ENCODE measurements around the gene KIF3A. TPM values are rescaled to one million over a fixed set of nuclear protein-coding genes. Genes with fewer than 3 reads are reported as not detected.

KIF3A gene
- total RNA-seq, 3 donors from 2014 or later, result 4.5 to 15.7 (median 11.5) TPM

DNA sequence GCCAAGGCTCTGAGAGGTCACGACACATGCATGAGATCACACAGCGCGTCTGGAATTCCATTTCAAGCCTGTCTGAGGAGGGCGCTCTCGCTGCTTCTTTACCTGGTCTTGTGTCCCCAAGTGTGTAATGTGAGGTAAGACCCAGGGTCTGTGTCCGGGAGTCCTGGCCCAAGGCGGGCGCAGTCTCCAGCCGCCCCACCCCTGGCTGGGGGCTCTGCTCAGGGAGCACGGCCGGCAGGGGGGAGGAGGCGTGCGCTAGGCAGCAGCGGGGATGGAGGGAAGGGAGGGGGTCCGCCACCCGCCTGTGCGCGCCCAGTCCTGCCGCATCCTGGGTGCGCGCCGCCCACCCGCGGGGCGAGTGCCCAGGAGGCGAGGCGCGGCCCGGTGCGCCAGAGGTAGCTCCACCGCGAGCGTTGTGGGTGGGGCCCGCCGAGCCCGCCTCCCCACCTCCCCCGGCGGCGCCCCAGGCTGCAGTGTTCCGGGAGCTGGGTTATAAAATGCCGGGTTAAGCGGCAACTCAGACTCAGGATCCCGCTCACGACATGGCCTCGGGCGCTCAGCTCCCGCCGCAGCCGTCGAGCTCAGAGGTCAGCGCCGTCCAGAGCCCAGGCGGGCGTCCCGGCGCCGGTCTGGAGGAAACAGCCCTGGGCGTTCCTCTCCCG, 9.7 kb upstream of the KIF3A start, which contains the start of gene CCNI2:
CCNI2 (plus strand) TSS at position 473 of the 662 bp plus-strand sequence; CDS start at position 543, 70 bp downstream.
- no peak within 1 kb of the TSS for H3K27ac ChIP-seq
- H3K4me3 ChIP-seq, result peak within 1 kb of the TSS; percentile 18 to 67 (median 58)
- H3K36me3 ChIP-seq, result no peaks in the 10 kb centered on the region
- TF ChIP-seq, protein P1, sequence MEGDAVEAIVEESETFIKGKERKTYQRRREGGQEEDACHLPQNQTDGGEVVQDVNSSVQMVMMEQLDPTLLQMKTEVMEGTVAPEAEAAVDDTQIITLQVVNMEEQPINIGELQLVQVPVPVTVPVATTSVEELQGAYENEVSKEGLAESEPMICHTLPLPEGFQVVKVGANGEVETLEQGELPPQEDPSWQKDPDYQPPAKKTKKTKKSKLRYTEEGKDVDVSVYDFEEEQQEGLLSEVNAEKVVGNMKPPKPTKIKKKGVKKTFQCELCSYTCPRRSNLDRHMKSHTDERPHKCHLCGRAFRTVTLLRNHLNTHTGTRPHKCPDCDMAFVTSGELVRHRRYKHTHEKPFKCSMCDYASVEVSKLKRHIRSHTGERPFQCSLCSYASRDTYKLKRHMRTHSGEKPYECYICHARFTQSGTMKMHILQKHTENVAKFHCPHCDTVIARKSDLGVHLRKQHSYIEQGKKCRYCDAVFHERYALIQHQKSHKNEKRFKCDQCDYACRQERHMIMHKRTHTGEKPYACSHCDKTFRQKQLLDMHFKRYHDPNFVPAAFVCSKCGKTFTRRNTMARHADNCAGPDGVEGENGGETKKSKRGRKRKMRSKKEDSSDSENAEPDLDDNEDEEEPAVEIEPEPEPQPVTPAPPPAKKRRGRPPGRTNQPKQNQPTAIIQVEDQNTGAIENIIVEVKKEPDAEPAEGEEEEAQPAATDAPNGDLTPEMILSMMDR (IDR thresholded peaks at IDR 0.05), result peak in 1 of 3 donors; percentile 43
- TF ChIP-seq POLR2A (IDR thresholded peaks at IDR 0.05), result no peak
- intact Hi-C loops (cut with DNase I; ENCODE audit: low total_unique reads), result no loop called here
- H3K4me1 ChIP-seq, result no peaks in the 10 kb centered on the region
- DNase-seq (ENCODE audit: low spot score in 2 of 2), result peak in 1 of 2 donors; percentile 36
- no peaks in the 10 kb centered on the region for H3K9me3 ChIP-seq
- no peaks in the 10 kb centered on the region for H3K27me3 ChIP-seq

DNA sequence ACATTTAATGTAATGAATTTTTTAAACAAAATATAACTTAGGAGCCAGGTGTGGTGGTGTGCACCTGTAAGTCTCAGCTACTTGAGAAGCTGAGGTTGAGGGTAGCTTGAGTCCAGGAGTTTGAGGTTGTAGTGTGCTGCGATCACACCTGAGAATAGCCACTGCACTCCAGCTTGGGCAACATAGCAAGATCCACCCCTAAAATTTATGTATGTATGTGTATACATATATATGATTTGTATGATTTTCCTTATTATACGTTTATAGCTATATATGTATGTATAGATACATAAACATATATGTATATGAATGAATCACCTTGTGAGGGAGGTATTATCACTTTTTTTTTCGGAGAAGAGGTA, 9.2 kb upstream of the KIF3A start:
- no peaks in the 10 kb centered on the region for H3K27me3 ChIP-seq
- H3K4me1 ChIP-seq, result no peaks in the 10 kb centered on the region
- H3K27ac ChIP-seq, result no peak overlapping the region
- H3K4me3 ChIP-seq, result peak overlapping the region in 2 of 3 donors; percentile 58 to 67
- TF ChIP-seq, protein P1 (IDR thresholded peaks at IDR 0.05), result no peak
- TF ChIP-seq POLR2A (IDR thresholded peaks at IDR 0.05), result no peak
- TF ChIP-seq POLR2AphosphoS5 (IDR thresholded peaks at IDR 0.05), result no peak
- intact Hi-C loops (cut with DNase I; ENCODE audit: low total_unique reads), result no loop called here
- H3K36me3 ChIP-seq, result no peaks in the 10 kb centered on the region
- H3K9me3 ChIP-seq, result no peaks in the 10 kb centered on the region
- DNase-seq (ENCODE audit: low spot score in 2 of 2), result no peak

DNA sequence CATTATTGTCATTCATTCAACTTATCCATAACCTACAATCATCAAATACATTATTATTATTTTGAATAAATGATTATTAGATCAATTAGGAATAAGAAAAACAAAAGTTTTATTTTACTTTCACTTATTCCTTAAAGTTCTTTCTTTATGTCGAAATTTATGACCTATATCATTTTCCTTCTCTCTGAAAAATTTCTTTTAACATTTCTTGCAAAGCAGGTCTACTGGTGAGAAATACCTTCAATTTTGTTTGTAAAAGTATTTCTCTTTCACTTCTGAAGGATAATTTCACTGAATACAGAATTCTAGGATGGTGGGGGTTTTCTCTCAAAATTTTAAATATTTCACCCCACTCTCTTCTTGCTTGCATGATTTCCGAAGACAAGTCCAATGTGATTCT, 7.3 kb upstream of the KIF3A start:
- DNase-seq (ENCODE audit: low spot score in 2 of 2), result no peak
- no peak overlapping the region for H3K27ac ChIP-seq
- intact Hi-C loops (cut with DNase I; ENCODE audit: low total_unique reads), result no loop called here
- no peaks in the 10 kb centered on the region for H3K36me3 ChIP-seq
- TF ChIP-seq POLR2A (IDR thresholded peaks at IDR 0.05) (no peak), POLR2AphosphoS5 (IDR thresholded peaks at IDR 0.05) (no peak)
- TF ChIP-seq, protein P1 (IDR thresholded peaks at IDR 0.05), result no peak
- H3K4me1 ChIP-seq, result no peaks in the 10 kb centered on the region
- H3K27me3 ChIP-seq, result no peaks in the 10 kb centered on the region
- no peak overlapping the region for H3K4me3 ChIP-seq
- H3K9me3 ChIP-seq, result no peaks in the 10 kb centered on the region

DNA sequence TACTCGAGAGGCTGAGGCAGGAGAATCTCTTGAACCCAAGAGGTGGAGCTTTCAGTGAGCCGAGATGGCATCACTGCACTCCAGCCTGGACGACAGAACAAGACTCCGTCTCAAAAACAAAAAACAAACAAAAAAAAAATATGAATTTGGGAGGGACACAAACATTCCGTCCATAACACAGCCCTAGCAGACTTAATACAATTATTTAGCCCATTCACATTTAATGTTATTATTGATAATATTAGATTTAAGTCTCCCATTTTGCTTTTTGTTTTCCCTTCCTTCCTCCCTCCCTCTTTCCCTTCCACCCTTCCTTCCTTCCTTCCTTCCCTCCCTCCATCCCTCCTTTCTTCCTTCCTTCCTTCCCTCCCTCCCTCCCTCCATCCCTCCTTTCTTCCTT, 5.3 kb upstream of the KIF3A start:
- no peaks in the 10 kb centered on the region for H3K4me1 ChIP-seq
- H3K9me3 ChIP-seq, result no peaks in the 10 kb centered on the region
- no peak overlapping the region for H3K4me3 ChIP-seq
- H3K36me3 ChIP-seq, result no peaks in the 10 kb centered on the region
- TF ChIP-seq POLR2A (IDR thresholded peaks at IDR 0.05) (no peak), POLR2AphosphoS5 (IDR thresholded peaks at IDR 0.05) (no peak)
- TF ChIP-seq, protein P1 (IDR thresholded peaks at IDR 0.05), result no peak
- intact Hi-C loops (cut with DNase I; ENCODE audit: low total_unique reads), result no loop called here
- H3K27me3 ChIP-seq, result no peaks in the 10 kb centered on the region
- no peak overlapping the region for H3K27ac ChIP-seq
- DNase-seq (ENCODE audit: low spot score in 2 of 2), result no peak

DNA sequence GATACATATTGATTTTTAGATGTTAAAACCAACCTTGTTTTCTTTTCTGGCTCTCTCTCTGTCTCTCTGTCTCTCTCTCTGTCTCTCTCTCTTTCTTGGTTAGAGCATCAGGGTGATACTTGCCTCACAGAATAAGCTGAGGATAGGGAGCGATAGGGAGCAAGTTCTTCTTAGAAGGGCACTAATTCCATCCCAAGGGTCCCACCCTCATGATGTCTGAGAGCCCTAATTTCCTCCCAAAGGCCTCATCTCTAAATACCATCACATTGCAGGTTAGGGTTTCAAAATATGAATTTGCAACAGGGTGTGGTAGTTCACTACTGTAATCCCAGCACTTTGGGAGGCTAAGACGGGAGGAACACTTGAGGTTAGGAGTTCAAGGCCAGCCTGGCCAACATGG, 4.8 kb upstream of the KIF3A start:
- intact Hi-C loops (cut with DNase I; ENCODE audit: low total_unique reads), result no loop called here

More for the DNA sequence above, 4.8 kb upstream of the KIF3A start:
- no peak for TF ChIP-seq POLR2A (IDR thresholded peaks at IDR 0.05)
- no peak for TF ChIP-seq POLR2AphosphoS5 (IDR thresholded peaks at IDR 0.05)
- TF ChIP-seq, protein P1 (IDR thresholded peaks at IDR 0.05), result no peak
- no peaks in the 10 kb centered on the region for H3K27me3 ChIP-seq
- no peak overlapping the region for H3K27ac ChIP-seq
- no peak for DNase-seq (ENCODE audit: low spot score in 2 of 2)
- no peaks in the 10 kb centered on the region for H3K36me3 ChIP-seq
- no peak overlapping the region for H3K4me3 ChIP-seq
- H3K9me3 ChIP-seq, result no peaks in the 10 kb centered on the region
- no peaks in the 10 kb centered on the region for H3K4me1 ChIP-seq
